Coronary artery (tissue), 2 donors: Measurements from ENCODE around the gene IFITM5.
A peak's percentile ranks its signal among the peaks of the same experiment; 100 is the strongest.

Experiments
- DNase-seq: peaks from one replicate; pipeline ENCODE4 v3.0.0-alpha.2; 2017; ENCODE audit warnings: low spot score
- H3K27ac ChIP-seq, 2 donors: fragments of 200-600 bp; sonication (generic); one replicate each; pipeline ENCODE4 v1.5.1; 2016 to 2019
- H3K4me3 ChIP-seq: fragments of 200-600 bp; sonication (generic); 2 replicates; pipeline ENCODE4 v1.5.1; 2016; ENCODE audit warnings: mild to moderate bottlenecking, moderate library complexity
- CTCF ChIP-seq: fragments of 200-600 bp; sonication (generic); IDR thresholded peaks from one replicate; pipeline ENCODE4 v1.5.1; 2019; ENCODE audit warnings: antibody characterized with exemption

The IFITM5 gene

GRCh38 chr11:279040-279965 lies 20.0 kb downstream of the IFITM5 start:
- peak overlapping the region; percentile 67 for H3K4me3 ChIP-seq
- no peak overlapping the region for H3K27ac ChIP-seq
- DNase-seq: no peak
- TF ChIP-seq CTCF: no peak

GRCh38 chr11:278001-278951 lies 21.1 kb downstream of the IFITM5 start, which contains the start of gene NLRP6:
TSS of gene NLRP6 (plus strand) at chr11:278407. CDS start at chr11:278570, 163 bp downstream.
- H3K27ac ChIP-seq: no peak within 1 kb of the TSS
- DNase-seq: no peak
- peak within 1 kb of the TSS; percentile 67 for H3K4me3 ChIP-seq
- TF ChIP-seq CTCF: no peak

GRCh38 chr11:276219-276618 lies 23.1 kb downstream of the IFITM5 start:
- DNase-seq: no peak
- Histone ChIP-seq H3K4me3 (no peak overlapping the region), H3K27ac (no peak overlapping the region)
- TF ChIP-seq CTCF: no peak

GRCh38 chr11:272931-273198 lies 26.5 kb downstream of the IFITM5 start:
- no peak for TF ChIP-seq CTCF
- H3K4me3 ChIP-seq: no peak overlapping the region
- DNase-seq: no peak
- H3K27ac ChIP-seq: no peak overlapping the region

GRCh38 chr11:272195-272930 lies 27.0 kb downstream of the IFITM5 start:
- no peak for TF ChIP-seq CTCF
- no peak for DNase-seq
- Histone ChIP-seq H3K27ac (no peak overlapping the region), H3K4me3 (no peak overlapping the region)

GRCh38 chr11:271319-271715 lies 28.0 kb downstream of the IFITM5 start:
- no peak for DNase-seq
- Histone ChIP-seq H3K4me3 (no peak overlapping the region), H3K27ac (no peak overlapping the region)
- no peak for TF ChIP-seq CTCF
